ENCODE results near the gene CAST.

CAST gene

GRCh38 chr5:96628406-96628805 is 33.8 kb upstream of the CAST start:
- Histone ChIP-seq H3K27ac (ENCODE audit: low read depth, low read length) (no peak overlapping the region), H4K20me1 (ENCODE audit: low read depth, low read length) (no peaks in the 10 kb centered on the region), H3K79me2 (ENCODE audit: insufficient read depth, low read length) (no peaks in the 10 kb centered on the region), H3K4me3 (ENCODE audit: insufficient read depth, low read length, poor library complexity, severe bottlenecking) (no peak overlapping the region), H3K27me3 (ENCODE audit: low read length) (no peaks in the 10 kb centered on the region), H3K36me3 (ENCODE audit: low read length) (no peaks in the 10 kb centered on the region), H3K9me2 (replicated peaks; ENCODE audit: insufficient read depth, low read length) (no peaks in the 10 kb centered on the region), H3K4me2 (ENCODE audit: low read depth, low read length, poor library complexity, severe bottlenecking) (no peak overlapping the region), H3K9ac (ENCODE audit: low read length) (no peak overlapping the region), H3F3A (ENCODE audit: insufficient read depth) (no peaks in the 10 kb centered on the region), H2AFZ (ENCODE audit: low read depth, low read length, severe bottlenecking) (no peak overlapping the region), H3K9me3 (ENCODE audit: insufficient read depth, low read length) (no peaks in the 10 kb centered on the region)
- no peak for TF ChIP-seq CTCF (IDR thresholded peaks at IDR 0.05; ENCODE audit: insufficient read depth, low read length, poor library complexity, severe bottlenecking)
- no peak for TF ChIP-seq EZH2phosphoT487 (conservative IDR thresholded peaks at IDR 0.05; ENCODE audit: low read length)

GRCh38 chr5:96629774-96630173 is 32.4 kb upstream of the CAST start:
- no peak for TF ChIP-seq EZH2phosphoT487 (conservative IDR thresholded peaks at IDR 0.05; ENCODE audit: low read length)
- TF ChIP-seq CTCF (IDR thresholded peaks at IDR 0.05; ENCODE audit: insufficient read depth, low read length, poor library complexity, severe bottlenecking): no peak
- no peaks in the 10 kb centered on the region for H3K27me3 ChIP-seq (ENCODE audit: low read length)
- H2AFZ ChIP-seq (ENCODE audit: low read depth, low read length, severe bottlenecking): no peak overlapping the region
- no peaks in the 10 kb centered on the region for H3K9me3 ChIP-seq (ENCODE audit: insufficient read depth, low read length)
- no peak overlapping the region for H3K4me3 ChIP-seq (ENCODE audit: insufficient read depth, low read length, poor library complexity, severe bottlenecking)
- no peaks in the 10 kb centered on the region for H3K36me3 ChIP-seq (ENCODE audit: low read length)
- no peaks in the 10 kb centered on the region for H4K20me1 ChIP-seq (ENCODE audit: low read depth, low read length)
- no peaks in the 10 kb centered on the region for H3K9me2 ChIP-seq (replicated peaks; ENCODE audit: insufficient read depth, low read length)
- H3K79me2 ChIP-seq (ENCODE audit: insufficient read depth, low read length): no peaks in the 10 kb centered on the region
- H3K4me2 ChIP-seq (ENCODE audit: low read depth, low read length, poor library complexity, severe bottlenecking): no peak overlapping the region
- no peak overlapping the region for H3K9ac ChIP-seq (ENCODE audit: low read length)
- H3F3A ChIP-seq (ENCODE audit: insufficient read depth): no peaks in the 10 kb centered on the region
- no peak overlapping the region for H3K27ac ChIP-seq (ENCODE audit: low read depth, low read length)

GRCh38 chr5:96633820-96634219 is 28.4 kb upstream of the CAST start:
- Histone ChIP-seq H3K4me2 (ENCODE audit: low read depth, low read length, poor library complexity, severe bottlenecking) (no peak overlapping the region), H3K4me3 (ENCODE audit: insufficient read depth, low read length, poor library complexity, severe bottlenecking) (no peak overlapping the region), H2AFZ (ENCODE audit: low read depth, low read length, severe bottlenecking) (no peak overlapping the region), H3K36me3 (ENCODE audit: low read length) (no peaks in the 10 kb centered on the region), H3F3A (ENCODE audit: insufficient read depth) (no peaks in the 10 kb centered on the region), H3K27ac (ENCODE audit: low read depth, low read length) (no peak overlapping the region), H3K27me3 (ENCODE audit: low read length) (no peaks in the 10 kb centered on the region), H3K9me2 (replicated peaks; ENCODE audit: insufficient read depth, low read length) (no peaks in the 10 kb centered on the region), H3K79me2 (ENCODE audit: insufficient read depth, low read length) (no peaks in the 10 kb centered on the region), H4K20me1 (ENCODE audit: low read depth, low read length) (no peaks in the 10 kb centered on the region), H3K9me3 (ENCODE audit: insufficient read depth, low read length) (no peaks in the 10 kb centered on the region), H3K9ac (ENCODE audit: low read length) (no peak overlapping the region)
- TF ChIP-seq EZH2phosphoT487 (conservative IDR thresholded peaks at IDR 0.05; ENCODE audit: low read length) (no peak), CTCF (IDR thresholded peaks at IDR 0.05; ENCODE audit: insufficient read depth, low read length, poor library complexity, severe bottlenecking) (no peak)

- no peaks in the 10 kb centered on the region for H3K27me3 ChIP-seq (ENCODE audit: low read length)
- no peak overlapping the region for H3K4me2 ChIP-seq (ENCODE audit: low read depth, low read length, poor library complexity, severe bottlenecking)
- no peak overlapping the region for H3K27ac ChIP-seq (ENCODE audit: low read depth, low read length)
- no peaks in the 10 kb centered on the region for H3K36me3 ChIP-seq (ENCODE audit: low read length)
- no peaks in the 10 kb centered on the region for H4K20me1 ChIP-seq (ENCODE audit: low read depth, low read length)
- H3K9me2 ChIP-seq (replicated peaks; ENCODE audit: insufficient read depth, low read length): no peaks in the 10 kb centered on the region
- no peaks in the 10 kb centered on the region for H3K9me3 ChIP-seq (ENCODE audit: insufficient read depth, low read length)
- H3K9ac ChIP-seq (ENCODE audit: low read length): no peak overlapping the region
- no peak overlapping the region for H3K4me3 ChIP-seq (ENCODE audit: insufficient read depth, low read length, poor library complexity, severe bottlenecking)
- no peaks in the 10 kb centered on the region for H3F3A ChIP-seq (ENCODE audit: insufficient read depth)
- no peak overlapping the region for H2AFZ ChIP-seq (ENCODE audit: low read depth, low read length, severe bottlenecking)
- no peaks in the 10 kb centered on the region for H3K79me2 ChIP-seq (ENCODE audit: insufficient read depth, low read length)
- TF ChIP-seq CTCF (IDR thresholded peaks at IDR 0.05; ENCODE audit: insufficient read depth, low read length, poor library complexity, severe bottlenecking) (no peak), EZH2phosphoT487 (conservative IDR thresholded peaks at IDR 0.05; ENCODE audit: low read length) (no peak)
Measured at GRCh38 chr5:96634881-96635280, 27.3 kb upstream of the CAST start.

Data from SU-DHL-6 (cell line).